Natural killer cell (primary cell): ENCODE data around the gene COL20A1. TPM values are rescaled to one million over a fixed set of nuclear protein-coding genes. Genes with fewer than 3 reads are reported as not detected.

Experiments
- ATAC-seq, 3 donors: fragments of 150-1000 bp in 2 of 3; fragments of 200-7000 bp in 1 of 3; cut with Tn5 transposase; 1 replicate in 1 of 3; 2 replicates in 2 of 3; pipeline ENCODE4 v1.10.0; 2021; ENCODE audit warnings: mild to moderate bottlenecking in 2 of 3, moderate library complexity in 2 of 3
- DNase-seq, 2 donors: peaks; one replicate each; pipeline versions ENCODE4 v3.0.0 to v3.0.0-alpha.2; 2013 to 2021; ENCODE audit warnings: mixed read lengths in 1 of 2
- H3K27ac ChIP-seq: one replicate; pipeline ENCODE4 v1.5.1; 2013; ENCODE audit warnings: mild to moderate bottlenecking, low read length
- H3K27me3 ChIP-seq: one replicate; pipeline ENCODE4 v1.6.1; 2013; ENCODE audit warnings: low read length; ENCODE audit not compliant: control insufficient read depth, insufficient read depth
- H3K36me3 ChIP-seq: one replicate; pipeline ENCODE4 v1.6.1; 2013; ENCODE audit warnings: low read length; ENCODE audit not compliant: control insufficient read depth, insufficient read depth
- H3K4me1 ChIP-seq: one replicate; pipeline ENCODE4 v1.6.1; 2013; ENCODE audit warnings: low read length; ENCODE audit not compliant: control insufficient read depth, insufficient read depth
- H3K4me3 ChIP-seq: one replicate; pipeline ENCODE4 v1.5.1; 2013; ENCODE audit warnings: low read length
- H3K9me3 ChIP-seq: one replicate; pipeline ENCODE4 v1.6.1; 2013; ENCODE audit warnings: low read length; ENCODE audit not compliant: control insufficient read depth, insufficient read depth
- H3K27ac Mint-ChIP-seq, 2 donors: one replicate each; pipeline ENCODE4 v1.8.0; 2022; ENCODE audit warnings: mild to moderate bottlenecking in 2 of 2, mixed read lengths in 2 of 2, moderate library complexity in 1 of 2
- H3K27me3 Mint-ChIP-seq, 2 donors: one replicate each; pipeline ENCODE4 v1.8.0; 2022; ENCODE audit warnings: low read depth in 2 of 2, mixed read lengths in 2 of 2
- H3K36me3 Mint-ChIP-seq: one replicate; pipeline ENCODE4 v1.8.0; 2022; ENCODE audit warnings: mixed read lengths
- H3K4me1 Mint-ChIP-seq, 2 donors: one replicate each; pipeline ENCODE4 v1.8.0; 2022; ENCODE audit warnings: mixed read lengths in 2 of 2
- H3K4me3 Mint-ChIP-seq: one replicate; pipeline ENCODE4 v1.8.0; 2022; ENCODE audit warnings: mild to moderate bottlenecking, moderate library complexity, mixed read lengths
- H3K9me3 Mint-ChIP-seq, 2 donors: one replicate each; pipeline ENCODE4 v1.8.0; 2022; ENCODE audit warnings: mixed read lengths in 2 of 2
- CTCF ChIP-seq: fragments of 200-600 bp; IDR thresholded peaks from one replicate; pipeline ENCODE4 v1.8.0; 2022; ENCODE audit warnings: antibody characterized with exemption
- WGBS: methylation state at CpG from one replicate; pipeline ENCODE4 v1.1.7; 2013; ENCODE audit warnings: missing lambda C conversion rate; ENCODE audit not compliant: insufficient coverage; 5-methylcytosine and 5-hydroxymethylcytosine counted together
- intact Hi-C: fragments of 100-400 bp; cut with micrococcal nuclease; formaldehyde crosslinking; loops from one replicate; pipeline ENCODE4 v1.14.2; 2022
- total RNA-seq, 4 donors: library from RNA; stranded (reverse); fragments of 120-200 nt in 1 of 4; gene quantifications; one replicate each; pipeline versions ENCODE4 v1.2.3 to v1.2.4, GENCODE V29; 2013 to 2022

COL20A1 gene
- total RNA-seq, 3 donors from 2014 or later (not counting 1 experiment from before 2014, with no cell fraction given): 0.12 to 0.33 TPM; not detected in 1

DNA sequence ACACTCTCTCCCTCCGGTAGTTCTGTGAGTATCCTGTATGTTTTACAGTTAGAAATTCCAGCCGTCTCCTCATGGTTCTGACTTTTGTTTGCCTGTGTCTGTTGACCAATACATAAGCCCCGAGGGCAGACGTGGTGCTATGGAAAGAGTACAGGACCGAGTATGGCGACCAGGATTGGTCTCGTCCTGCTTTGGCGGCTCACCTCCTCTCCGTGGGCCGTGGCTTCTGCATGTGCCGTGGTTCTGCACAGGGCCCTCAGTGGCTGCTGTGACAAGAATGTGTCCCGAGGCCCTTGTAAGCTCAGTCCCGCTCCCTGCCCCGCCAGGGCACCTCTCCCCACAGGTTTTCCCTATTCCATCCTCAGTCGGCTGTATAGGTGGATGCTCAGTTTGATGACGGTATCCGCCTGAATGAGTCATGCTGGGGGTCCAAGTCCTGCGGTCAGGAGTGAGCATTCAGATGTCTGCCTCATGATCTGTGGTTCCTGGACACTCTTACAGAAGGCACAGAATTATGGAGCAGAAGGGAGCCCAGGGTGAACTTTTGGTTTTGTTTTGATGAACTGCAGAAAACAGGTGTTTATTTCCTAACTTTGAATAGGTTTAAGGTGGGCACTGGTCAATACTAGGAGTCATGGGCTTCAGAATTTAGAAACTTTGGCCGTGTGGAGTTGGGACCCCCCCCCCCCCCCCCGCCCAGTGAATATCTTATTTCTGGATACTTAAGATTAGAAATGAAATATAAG lies 19.2 kb upstream of the COL20A1 start:
- Mint-ChIP-seq H3K27ac (peak overlapping the region; percentile 78 to 88), H3K4me1 (peaks cover 36 to 38% of the 10 kb centered on the region in 2 donors), H3K4me3 (peak overlapping the region; percentile 93), H3K27me3 (no peaks in the 10 kb centered on the region), H3K36me3 (no peaks in the 10 kb centered on the region), H3K9me3 (no peaks in the 10 kb centered on the region)
- ATAC-seq: no peak
- H3K27me3 ChIP-seq: no peaks in the 10 kb centered on the region
- no peak overlapping the region for H3K4me3 ChIP-seq
- no peak for DNase-seq
- intact Hi-C loops: loop anchor here (2.0 kb wide), 1 partner anchor 57 kb away; the partner anchor contains the start of gene YTHDF1
- H3K4me1 ChIP-seq: peaks cover 21% of the 10 kb centered on the region
- no peaks in the 10 kb centered on the region for H3K9me3 ChIP-seq
- peaks cover 26% of the 10 kb centered on the region for H3K36me3 ChIP-seq
- H3K27ac ChIP-seq: no peak overlapping the region
- no peak for TF ChIP-seq CTCF
- WGBS: 56% methylated on average over 18 of the region's 20 CpGs

GRCh38 chr20:63274381-63275228 lies 18.4 kb upstream of the COL20A1 start:
- no peaks in the 10 kb centered on the region for H3K9me3 ChIP-seq
- 95% methylated on average over 17 of the region's 17 CpGs for WGBS
- H3K4me1 ChIP-seq: peaks cover 21% of the 10 kb centered on the region
- no peak overlapping the region for H3K27ac ChIP-seq
- H3K27me3 Mint-ChIP-seq: no peaks in the 10 kb centered on the region
- H3K36me3 Mint-ChIP-seq: no peaks in the 10 kb centered on the region
- peaks cover 36 to 38% of the 10 kb centered on the region in 2 donors for H3K4me1 Mint-ChIP-seq
- H3K27me3 ChIP-seq: no peaks in the 10 kb centered on the region
- H3K36me3 ChIP-seq: peaks cover 33% of the 10 kb centered on the region
- intact Hi-C loops: no loop called here
- ATAC-seq (no peak), DNase-seq (no peak)
- H3K4me3 ChIP-seq: no peak overlapping the region
- H3K27ac Mint-ChIP-seq: peak overlapping the region in 1 of 2 donors; percentile 88
- no peaks in the 10 kb centered on the region for H3K9me3 Mint-ChIP-seq
- peak overlapping the region; percentile 62 for H3K4me3 Mint-ChIP-seq
- TF ChIP-seq CTCF: no peak

DNA sequence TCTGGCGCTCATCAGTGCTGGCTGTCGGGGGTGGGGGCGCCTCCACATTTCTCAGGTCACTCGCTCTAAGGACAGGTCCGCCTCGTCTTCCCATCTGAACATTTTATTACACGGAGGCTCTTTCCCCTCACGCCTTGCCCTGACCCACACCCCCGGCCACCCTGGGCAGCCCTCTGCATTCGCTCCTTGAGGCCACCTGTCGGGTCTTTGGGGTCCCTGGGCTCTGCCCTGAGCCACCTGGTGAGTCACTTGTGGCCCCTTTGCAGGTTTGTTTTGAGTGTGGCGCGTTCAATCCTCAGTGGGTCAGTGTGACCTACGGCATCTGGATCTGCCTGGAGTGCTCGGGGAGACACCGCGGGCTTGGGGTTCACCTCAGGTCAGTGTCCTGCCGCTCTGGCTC lies 17.2 kb upstream of the COL20A1 start:
- Mint-ChIP-seq H3K9me3 (no peaks in the 10 kb centered on the region), H3K4me1 (peaks cover 36 to 38% of the 10 kb centered on the region in 2 donors), H3K27me3 (no peaks in the 10 kb centered on the region), H3K4me3 (no peak overlapping the region), H3K27ac (peak overlapping the region in 1 of 2 donors; percentile 88), H3K36me3 (no peaks in the 10 kb centered on the region)
- Histone ChIP-seq H3K4me1 (peaks cover 21% of the 10 kb centered on the region), H3K4me3 (no peak overlapping the region), H3K27ac (no peak overlapping the region), H3K9me3 (no peaks in the 10 kb centered on the region), H3K36me3 (peaks cover 36% of the 10 kb centered on the region), H3K27me3 (no peaks in the 10 kb centered on the region)
- ATAC-seq (no peak), DNase-seq (no peak)
- no peak for TF ChIP-seq CTCF
- intact Hi-C loops: no loop called here
- 97% methylated on average over 18 of the region's 18 CpGs for WGBS
